Stimulated activated CD4-positive, alpha-beta T cell treated with anti-CD3 and anti-CD28 coated beads, Interleukin-1b, Interleukin-23, amount 100 ng/mL, for 24 hours (primary cell): Measurements from ENCODE around the gene SH2D6.
"Not testable (repeated sequence)": the region's sequence is repeated elsewhere in the genome, so short reads cannot be mapped to it uniquely, and the experiment has no call there.

Experiments used
- DNase-seq, 4 experiments: peaks; one replicate each; pipeline ENCODE4 v3.0.0-alpha.2; 2020; ENCODE audit warnings: low read depth in 4 of 4, low spot score in 1 of 4

SH2D6 gene

DNA sequence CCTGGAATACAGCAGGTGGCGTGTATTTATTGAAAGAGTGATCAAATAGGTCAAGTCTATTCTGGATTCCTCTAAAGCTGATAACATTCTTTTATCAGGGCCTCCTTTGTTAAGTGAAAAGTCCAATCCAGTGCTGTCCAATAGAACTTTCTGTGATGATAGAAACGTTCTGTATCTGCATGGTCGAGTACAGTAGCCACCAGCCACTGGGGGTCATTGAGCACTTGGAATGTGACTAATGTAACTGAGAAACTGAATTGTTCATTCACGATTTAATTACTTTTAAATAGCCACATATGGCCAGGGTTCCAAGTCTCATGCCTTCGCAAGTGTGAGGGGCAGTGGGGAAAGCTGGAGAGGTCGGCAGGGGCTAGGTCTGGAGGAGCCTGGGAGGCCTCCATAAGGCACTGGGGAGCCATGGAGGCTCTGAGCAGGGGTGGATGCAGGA lies 20.5 kb downstream of the SH2D6 start:
- no peak for DNase-seq

DNA sequence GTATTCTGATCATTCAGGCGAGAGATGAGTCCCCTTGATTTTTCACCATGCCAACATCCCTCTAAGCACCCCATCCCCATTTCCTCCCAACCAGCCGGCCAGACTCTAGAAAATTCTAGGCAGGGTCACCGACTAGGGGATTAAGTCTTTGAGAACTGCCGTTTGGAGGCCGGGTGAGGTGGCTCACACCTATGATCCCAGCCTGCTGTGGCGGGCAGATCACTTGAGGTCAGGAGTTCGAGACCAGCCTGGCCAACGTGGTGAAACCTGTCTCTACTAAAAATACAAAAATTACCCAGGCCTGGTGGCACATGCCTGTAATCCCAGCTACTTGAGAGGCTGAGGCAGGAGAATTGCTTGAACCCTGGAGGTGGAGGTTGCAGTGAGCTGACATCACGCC lies 21.1 kb downstream of the SH2D6 start:
- not testable (repeated sequence) for DNase-seq

DNA sequence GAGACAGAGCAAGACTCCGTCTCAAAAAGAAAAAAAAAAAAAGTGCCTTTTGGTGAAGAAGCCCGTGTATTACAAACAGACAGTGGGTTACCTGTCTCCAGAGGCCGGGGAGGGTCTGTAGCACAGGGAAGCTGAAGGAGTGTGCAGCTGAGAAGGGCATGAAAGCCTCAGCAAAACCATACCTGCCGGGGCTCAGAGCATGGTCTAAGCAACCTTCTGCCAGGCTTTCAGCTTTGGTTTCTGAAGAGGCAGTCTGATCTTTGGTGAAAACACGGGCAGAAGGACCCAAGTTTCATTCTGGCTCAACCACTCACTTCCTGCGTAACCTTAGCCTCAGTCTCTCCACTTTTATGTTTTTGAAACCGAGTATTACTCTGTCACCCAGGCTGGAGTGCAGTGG lies 21.5 kb downstream of the SH2D6 start:
- DNase-seq, result no peak

DNA sequence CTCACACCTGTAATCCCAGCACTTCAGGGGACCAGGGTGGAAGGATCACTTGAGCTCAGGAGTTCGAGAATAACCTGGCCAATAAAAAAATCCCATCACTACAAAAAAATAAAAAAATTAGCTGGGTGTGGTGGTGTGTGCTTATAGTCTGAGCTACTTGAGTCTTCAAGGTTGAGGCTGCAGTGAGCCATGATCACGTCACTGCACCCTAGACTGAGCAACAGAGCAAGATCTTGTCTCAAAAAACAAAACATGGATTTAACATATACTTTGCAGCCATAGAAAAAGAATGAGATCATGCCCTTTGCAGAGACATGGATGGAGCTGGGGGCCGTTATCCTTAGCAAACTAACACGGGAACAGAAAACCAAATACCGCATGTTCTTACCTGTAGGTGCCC lies 22.2 kb downstream of the SH2D6 start:
- DNase-seq, result no peak

DNA sequence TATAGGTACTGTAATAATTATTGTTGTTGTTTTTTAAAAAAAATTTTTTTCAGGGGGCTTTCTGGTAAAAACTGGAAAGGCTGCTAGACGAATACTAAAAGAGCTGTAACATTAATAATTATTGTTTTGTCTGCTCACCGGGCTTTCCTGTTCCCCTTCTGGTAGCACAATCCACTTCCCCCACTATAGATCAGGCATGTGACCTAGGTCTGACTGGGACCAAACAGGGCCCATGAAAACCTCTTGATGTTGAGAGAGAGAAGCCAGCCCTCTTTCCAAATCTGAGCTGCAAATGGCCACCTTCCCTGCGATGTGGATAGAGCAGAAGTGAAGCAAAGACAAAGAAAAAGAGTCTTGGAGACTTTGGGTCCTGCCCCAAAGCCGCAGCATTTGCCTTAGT lies 23.4 kb downstream of the SH2D6 start:
- DNase-seq, result no peak

DNA sequence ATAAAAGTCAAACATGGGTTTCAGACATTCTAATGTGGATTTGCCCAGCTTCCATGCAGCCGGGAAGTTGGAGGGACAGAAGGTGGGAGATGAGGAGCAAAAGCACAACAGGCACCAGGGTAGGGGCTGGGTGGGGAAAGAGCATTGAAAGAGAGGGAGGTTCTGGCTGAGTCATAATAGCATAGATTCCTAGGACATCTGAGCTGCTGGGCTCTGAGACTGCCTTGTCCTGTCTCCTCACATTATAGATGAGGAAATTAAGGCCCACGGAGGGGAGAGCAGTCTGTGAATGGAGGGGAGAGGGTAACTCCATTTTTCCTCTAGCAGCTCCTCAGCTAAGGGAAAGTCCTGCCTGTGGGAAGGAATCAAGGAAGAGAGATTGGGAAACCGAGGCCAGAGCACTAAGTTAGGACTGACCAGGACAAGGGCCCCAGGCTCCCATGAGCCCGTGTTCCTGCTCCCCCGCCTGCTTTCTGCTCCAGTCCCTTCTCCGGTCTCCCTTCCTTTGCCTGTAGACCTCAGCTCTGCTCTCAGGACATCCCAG lies 26.2 kb downstream of the SH2D6 start:
- no peak for DNase-seq

DNA sequence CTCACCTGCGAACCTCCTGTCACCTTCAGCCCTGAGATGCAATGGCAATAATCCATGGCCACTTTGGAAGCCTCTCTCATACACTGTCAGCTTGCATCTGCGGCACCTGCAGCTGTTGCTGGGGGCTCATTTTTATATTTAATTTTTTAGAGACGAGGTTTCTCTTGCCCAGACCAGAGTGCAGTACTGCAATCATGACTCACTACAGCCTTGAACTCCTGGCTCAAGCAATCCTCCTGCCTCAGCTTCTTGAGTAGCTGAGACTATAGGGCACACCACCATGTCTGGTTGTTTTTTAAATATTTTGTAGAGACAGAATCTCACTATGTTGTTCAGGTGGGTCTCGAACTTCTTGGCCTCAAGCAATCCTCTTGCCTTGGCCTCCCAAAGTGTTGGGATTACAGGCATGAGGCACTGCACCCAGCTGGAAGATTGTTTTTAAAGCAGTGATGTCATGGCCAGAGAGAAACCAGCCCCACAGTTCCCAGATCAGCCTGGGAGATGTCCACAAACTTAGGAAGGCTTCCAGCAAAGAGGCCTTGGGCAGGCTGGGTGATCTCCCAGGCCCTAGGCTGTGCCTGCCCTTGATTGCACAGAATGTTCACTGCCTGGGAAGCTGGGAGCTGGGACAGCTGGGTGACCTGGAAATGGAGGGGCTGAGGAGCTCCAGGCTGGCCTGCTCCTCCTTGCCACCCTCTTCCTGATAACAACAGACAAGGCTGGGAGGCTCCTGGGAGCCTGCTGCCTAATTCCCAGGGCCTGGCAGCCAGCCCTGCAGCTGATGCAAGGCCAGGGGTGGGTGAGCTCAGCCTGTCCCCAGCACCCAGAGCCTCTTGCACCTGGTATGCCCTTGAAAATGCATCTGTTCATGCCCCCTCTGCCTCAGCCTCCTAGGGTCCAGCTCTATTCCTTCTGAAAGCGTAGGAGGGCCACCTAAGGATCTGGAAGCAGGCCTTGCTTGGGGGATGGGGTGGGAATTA lies 27.1 kb downstream of the SH2D6 start:
- DNase-seq, result no peak

DNA sequence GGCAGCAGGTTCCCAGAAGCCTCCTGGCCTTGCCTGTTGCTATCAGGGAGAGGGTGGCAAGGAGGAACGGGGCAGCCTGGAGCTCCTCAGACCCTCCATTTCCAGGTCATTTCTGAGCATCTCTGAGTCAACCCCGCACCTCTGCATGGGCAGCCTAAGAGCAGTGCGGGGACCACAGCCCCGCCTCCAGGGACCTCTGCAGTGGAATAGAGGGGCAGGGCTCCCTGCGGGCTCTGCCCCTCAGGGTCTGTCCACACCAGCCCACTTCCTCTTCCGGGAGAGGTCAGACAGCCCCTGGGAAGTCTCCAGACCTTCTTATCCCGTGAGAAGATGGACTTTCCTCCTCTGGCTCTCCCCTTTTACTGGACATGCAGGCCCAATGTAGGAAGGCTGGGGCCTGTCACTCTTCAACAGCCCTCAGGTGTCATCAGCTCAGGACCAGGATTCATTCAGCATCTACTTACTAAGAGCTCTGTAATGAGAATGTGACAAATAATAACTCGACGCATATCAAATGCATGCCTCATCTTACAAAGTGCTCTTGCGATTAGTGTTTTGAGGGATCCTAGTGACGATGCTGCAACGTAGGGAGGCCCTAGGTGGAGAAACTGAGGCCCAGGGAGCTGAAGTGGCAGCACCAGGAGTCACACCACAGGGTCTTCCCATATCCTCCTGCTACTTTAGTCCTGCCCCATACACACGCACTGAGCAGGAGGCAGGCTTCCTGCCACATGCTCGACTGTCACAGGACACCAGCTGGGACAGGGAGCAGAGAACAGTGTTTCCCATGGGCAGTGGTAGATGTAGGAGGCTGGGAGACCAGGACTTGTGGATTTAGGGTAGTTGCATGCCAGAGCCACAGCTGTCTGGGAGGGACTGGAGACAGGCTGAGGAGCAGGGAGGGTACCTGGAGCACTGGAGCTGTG lies 28.0 kb downstream of the SH2D6 start:
- no peak for DNase-seq

DNA sequence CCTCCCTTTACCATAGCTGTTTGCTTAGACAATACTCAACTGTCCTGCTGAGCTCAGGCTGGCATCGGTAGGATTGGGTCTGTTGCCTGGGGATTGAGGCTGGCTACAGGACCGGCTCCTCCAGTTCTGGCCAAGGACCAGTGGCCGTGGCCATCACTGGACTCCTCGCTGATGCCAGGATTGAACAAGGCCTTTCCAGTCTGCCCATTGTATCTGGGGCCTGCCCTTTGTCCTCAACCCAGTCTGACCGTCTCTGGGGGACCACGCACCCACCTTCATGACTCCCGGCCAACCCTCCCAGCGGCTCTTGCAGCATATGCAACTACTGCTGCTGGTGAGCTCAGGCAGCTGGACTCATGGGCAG lies 28.7 kb downstream of the SH2D6 start:
- no peak for DNase-seq

DNA sequence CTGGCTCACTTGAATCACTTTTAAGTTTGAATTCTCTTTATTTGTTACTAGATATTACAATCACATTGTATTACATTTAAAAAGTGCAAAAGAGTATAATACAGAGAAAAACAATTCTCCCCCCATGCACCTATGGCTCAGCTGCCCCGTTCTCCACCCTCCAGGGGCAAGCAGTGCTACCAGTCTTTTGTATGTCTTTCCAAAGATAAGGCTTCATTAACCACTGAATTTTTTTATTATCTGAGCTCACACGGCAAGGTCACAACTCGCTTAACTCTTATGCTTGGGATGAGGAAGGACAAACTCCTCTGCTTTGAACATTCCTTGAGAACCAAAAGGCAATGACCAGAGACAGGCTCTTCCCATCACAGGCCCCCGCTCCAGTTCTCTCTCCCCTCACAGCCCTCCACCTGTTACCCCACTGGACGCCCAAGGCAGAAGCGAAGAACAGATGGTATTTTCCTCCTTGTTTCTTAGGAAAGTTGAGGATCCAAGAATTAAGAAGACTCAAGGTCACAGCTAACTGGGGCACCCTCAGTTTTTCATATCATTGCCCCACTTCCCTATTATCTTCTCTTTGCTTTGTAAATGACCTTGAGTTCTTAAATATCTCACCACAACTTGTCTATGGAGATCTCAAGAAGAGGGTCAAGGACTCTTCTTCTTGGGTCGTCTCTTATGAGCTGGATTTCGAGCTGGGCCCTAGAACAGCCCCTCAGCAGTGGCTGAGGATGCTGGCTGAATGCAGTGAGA lies 30.1 kb downstream of the SH2D6 start:
- DNase-seq, result no peak

DNA sequence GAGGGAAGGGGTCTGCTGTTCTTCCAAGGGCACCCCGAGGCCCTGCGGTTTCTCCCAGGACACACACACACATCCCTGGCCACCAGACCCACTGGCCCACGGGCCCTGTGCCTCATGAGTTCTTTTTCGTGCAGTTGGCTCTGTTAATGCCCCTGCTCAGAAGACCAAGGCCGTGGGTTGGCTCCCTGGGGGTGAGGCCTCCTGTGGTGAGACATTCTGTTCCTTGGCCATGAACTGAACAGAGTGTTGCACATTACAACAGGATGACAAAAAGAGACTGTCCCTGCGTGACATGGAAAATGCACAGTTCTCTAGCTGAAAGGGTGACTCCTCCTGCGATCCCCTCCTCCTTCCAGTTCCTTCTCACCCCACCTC lies 30.7 kb downstream of the SH2D6 start:
- no peak for DNase-seq

DNA sequence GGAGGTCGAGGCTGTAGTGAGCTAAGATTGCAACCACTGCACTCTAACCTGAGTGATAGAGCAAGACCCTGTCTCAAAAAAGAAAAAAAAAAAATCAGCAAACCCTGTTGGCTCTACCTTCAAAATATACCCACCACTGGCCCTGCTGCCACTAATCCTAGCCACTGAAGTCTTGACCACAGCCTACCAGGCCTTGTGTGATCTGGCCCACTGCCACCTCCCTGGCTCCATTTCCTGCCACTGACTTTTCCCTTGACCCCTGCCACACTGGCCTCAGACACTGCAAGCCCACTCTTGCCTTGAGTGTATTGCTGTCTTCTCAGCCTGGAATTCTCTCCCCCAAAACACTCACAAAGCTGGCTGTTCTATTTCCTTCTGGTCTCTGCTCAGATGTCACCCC lies 33.7 kb downstream of the SH2D6 start:
- DNase-seq, result no peak

DNA sequence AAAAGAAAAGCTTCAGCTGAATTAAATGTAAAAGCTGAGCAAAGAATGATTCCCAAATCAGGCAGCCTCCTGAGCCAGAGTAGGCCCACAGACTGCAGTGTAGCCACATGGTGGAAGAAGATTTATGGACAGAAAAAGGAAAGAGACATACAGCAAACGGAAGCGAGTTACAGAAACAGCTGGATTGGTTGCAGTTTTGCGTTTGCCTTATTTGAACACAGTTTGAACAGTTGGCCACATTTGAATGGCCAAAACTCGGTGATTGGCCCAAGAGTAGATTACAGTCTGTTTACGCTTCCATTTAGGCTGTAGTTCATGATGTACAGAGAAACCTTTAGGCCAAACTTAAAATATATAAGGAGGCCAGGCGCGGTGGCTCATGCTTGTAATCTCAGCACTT lies 35.1 kb downstream of the SH2D6 start:
- DNase-seq, result no peak

DNA sequence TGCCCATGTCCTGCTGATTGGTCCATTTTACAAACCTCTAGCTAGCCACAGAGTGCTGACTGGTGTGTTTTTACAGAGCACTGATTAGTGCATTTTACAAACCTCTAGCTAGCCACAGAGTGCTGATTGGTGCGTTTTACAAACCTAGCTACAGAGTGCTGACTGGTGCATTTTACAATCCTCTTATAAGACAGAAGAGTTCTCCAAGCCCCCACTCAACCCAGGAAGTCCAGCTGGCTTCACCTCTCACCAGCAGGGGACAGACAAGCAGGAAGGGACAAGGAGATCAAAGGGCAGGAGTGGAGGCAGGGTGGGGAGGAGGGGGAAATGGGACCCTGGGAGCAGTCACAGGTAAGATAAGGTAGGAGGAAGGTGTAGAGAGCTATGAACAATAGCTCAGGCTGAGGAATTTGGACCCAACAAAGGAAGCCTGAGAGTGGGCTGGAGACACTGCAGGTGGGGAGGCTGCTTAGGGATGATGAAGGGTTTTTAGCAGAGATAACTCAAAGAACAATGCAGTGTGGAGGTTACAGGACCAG lies 37.1 kb downstream of the SH2D6 start:
- DNase-seq, result no peak

DNA sequence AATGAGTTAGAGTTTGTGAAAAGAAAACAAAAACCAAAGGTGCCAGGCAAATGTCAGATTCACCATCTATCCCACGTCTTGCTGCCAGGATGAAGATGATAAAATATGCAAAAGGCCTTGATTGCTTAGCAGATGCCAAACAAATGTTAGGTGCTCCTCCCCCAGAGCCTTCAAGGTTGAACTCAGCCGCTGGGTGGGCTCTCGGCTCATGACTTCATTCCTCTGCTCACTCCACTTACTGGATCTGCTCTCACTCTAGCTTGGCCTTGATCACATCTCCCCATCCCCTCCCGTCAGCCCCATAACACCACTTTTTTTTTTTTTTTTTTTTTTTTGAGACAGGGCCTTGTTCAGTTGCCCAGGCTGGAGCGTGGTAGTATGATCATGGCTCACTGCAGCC lies 38.5 kb downstream of the SH2D6 start:
- no peak for DNase-seq

DNA sequence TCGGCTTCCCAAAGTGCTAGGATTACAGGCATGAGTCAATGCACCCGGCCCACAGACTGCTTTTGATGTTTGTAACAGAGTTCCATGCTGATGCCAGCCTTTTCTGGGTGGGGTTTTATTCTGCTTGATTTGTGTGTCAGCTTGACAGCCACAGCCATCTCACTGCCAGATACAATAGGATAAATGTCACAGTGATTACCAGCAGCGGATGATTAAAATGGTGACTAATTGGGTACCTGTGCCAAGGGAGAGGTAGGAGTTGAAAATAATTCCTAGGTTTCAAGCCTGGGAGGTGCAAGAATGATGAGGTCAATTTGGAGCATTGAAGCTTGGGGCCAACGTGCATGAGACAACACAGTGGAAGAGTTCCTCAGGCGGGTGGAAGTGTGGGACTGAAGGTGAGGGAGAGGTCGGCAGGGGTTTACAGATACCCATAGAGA lies 39.4 kb downstream of the SH2D6 start:
- no peak for DNase-seq

DNA sequence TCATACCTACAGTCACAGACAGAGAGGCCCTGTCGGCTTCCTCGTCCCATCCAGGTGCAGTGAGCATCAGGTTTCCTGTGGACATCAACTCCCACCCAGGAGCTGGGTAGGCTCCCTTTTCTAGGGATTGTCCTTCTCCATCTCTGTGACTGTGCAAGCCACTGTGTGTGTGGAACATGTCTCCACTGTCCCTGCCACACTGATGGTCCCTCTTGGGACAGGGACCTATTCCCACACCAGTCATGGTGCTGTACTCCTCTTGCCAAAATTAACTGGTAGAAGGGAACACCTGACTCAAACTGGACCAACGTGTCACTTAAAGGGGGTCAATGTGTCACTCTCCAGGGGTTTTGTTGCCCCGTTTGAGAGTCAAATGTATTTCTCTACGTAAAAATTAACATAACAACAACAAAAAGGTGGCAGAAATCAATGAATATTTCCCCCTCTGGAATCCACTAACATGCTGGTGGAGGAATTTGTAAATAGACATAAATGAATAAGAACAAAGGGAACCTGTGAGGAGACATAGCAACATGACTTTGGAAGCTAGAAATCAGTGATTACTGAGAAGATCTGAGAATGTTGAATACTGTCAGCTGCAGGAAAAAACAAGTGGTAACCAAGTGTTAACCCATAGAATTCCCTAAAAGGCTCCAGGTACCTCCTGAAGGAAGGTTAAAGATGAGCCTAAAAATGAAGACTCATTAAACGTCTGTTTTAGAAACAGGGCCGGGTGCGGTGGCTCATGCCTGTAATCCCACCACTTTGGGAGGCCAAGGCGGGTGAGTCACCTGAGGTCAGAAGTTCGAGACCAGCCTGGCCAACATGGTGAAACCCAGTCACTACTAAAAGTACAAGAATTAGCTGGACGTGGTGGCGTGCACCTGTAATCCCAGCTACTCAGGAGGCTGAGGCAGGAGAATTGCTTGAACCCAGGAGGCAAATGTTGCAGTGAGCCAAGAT lies 40.4 kb downstream of the SH2D6 start:
- no peak for DNase-seq

DNA sequence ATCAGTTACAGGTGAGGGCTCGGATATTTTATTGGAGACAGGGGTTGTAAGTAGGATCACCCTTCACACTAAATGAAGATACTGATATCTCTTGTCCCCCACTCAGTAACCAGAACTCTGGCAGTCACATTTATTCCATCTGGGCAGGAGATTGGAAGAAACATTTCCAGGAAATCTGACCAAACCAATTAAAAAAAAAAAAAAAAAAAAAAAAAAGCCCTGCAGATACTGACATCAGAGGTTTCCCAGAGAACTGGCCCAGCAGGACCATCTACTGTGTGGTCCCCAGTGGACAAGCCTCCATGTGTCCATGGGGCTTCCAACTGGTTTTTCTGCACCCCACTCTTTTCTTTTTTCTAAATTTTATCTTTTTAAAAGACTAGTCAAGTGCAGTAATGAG lies 41.3 kb downstream of the SH2D6 start:
- DNase-seq, result no peak

DNA sequence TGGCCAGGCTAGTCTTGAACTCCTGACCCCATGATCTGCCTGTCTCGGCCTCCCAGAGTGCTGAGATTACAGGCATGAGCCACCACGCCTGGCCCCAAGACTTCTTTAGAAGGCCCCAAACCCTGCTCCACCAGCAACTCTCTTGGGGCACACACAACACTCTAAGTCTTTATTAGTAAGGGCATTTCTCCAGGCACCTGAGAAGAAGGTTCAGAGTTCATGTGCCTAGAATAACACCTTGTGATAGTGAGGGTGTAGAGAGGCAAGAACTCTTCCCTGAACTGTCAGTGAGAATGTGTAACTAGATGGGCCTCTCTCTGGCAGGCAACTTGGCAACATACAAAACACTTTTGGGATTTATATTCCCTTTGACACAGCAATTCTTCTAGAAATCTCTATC lies 43.8 kb downstream of the SH2D6 start:
- DNase-seq, result no peak
